ENCODE results near the gene FAM111A.

GRCh38 chr11:59201353-59201752, 58.7 kb downstream of the FAM111A start:
- TF ChIP-seq ZNF280D (tag by site-specific recombination; IDR thresholded peaks at IDR 0.05) (no peak), WT1 (tag by site-specific recombination; IDR thresholded peaks at IDR 0.05) (no peak), HOXC10 (CRISPR knock-in tag; IDR thresholded peaks at IDR 0.05) (no peak), EGR2 (tag by site-specific recombination; IDR thresholded peaks at IDR 0.05; ENCODE audit: low read depth) (no peak), ZNF416 (tag by site-specific recombination; IDR thresholded peaks at IDR 0.05) (no peak), CTCF (tag by site-specific recombination; IDR thresholded peaks at IDR 0.05) (no peak), TCF7L2 (IDR thresholded peaks at IDR 0.05; ENCODE audit: borderline replicate concordance, low read depth, low read length) (no peak), SCRT1 (tag by site-specific recombination; IDR thresholded peaks at IDR 0.05; ENCODE audit: borderline replicate concordance) (no peak), REPIN1 (tag by site-specific recombination; IDR thresholded peaks at IDR 0.05; ENCODE audit: low read depth) (no peak), ZSCAN5A (tag by site-specific recombination; IDR thresholded peaks at IDR 0.05) (no peak), ZNF274 (IDR thresholded peaks at IDR 0.05; ENCODE audit: low read length) (no peak), ZNF274 (tag by site-specific recombination; IDR thresholded peaks at IDR 0.05; ENCODE audit: borderline replicate concordance) (no peak), ZNF701 (tag by site-specific recombination; IDR thresholded peaks at IDR 0.05) (no peak)
